HEK293 (cell line): Measurements from ENCODE around the gene BPHL.

ENCODE experiments used
- BCL11A ChIP-seq: fragments of 450-650 bp; formaldehyde crosslinking; IDR thresholded peaks from 2 replicates; pipeline ENCODE4 v1.5.1; 2016; ENCODE audit warnings: low read depth, missing biosample characterization, missing genetic modification characterization
- HOXC10 ChIP-seq: sonication (generic); formaldehyde crosslinking; IDR thresholded peaks from 2 replicates; pipeline ENCODE4 v1.8.1; 2023; ENCODE audit warnings: mild to moderate bottlenecking, missing genetic modification reagents
- KLF10 ChIP-seq: fragments of 450-650 bp; IDR thresholded peaks from 2 replicates; pipeline ENCODE4 v1.5.1; 2018; ENCODE audit warnings: missing biosample characterization, mild to moderate bottlenecking, missing genetic modification characterization
- KLF8 ChIP-seq: fragments of 450-650 bp; formaldehyde crosslinking; IDR thresholded peaks from 2 replicates; pipeline ENCODE4 v1.5.1; 2016; ENCODE audit warnings: missing biosample characterization, missing genetic modification characterization
- PRDM6 ChIP-seq: fragments of 450-650 bp; formaldehyde crosslinking; IDR thresholded peaks from 2 replicates; pipeline ENCODE4 v1.5.1; 2017; ENCODE audit warnings: missing biosample characterization, missing genetic modification characterization
- YY1 ChIP-seq: fragments of 450-650 bp; formaldehyde crosslinking; IDR thresholded peaks from 2 replicates; pipeline ENCODE4 v1.5.1; 2018; ENCODE audit warnings: missing biosample characterization, missing genetic modification characterization
- YY2 ChIP-seq: fragments of 450-650 bp; formaldehyde crosslinking; IDR thresholded peaks from 2 replicates; pipeline ENCODE4 v1.5.1; 2016; ENCODE audit warnings: missing biosample characterization, missing genetic modification characterization
- ZBTB11 ChIP-seq: fragments of 450-650 bp; formaldehyde crosslinking; conservative IDR thresholded peaks from 2 replicates; pipeline ENCODE4 v1.5.1; 2016; ENCODE audit warnings: low read depth, missing biosample characterization, missing genetic modification characterization
- ZBTB8A ChIP-seq: fragments of 450-650 bp; formaldehyde crosslinking; IDR thresholded peaks from 2 replicates; pipeline ENCODE4 v1.5.1; 2016; ENCODE audit warnings: missing biosample characterization, missing genetic modification characterization
- ZNF10 ChIP-seq: fragments of 450-650 bp; formaldehyde crosslinking; IDR thresholded peaks from 2 replicates; pipeline ENCODE4 v1.5.1; 2017; ENCODE audit warnings: missing biosample characterization, missing genetic modification characterization
- ZNF24 ChIP-seq: fragments of 450-650 bp; formaldehyde crosslinking; IDR thresholded peaks from 2 replicates; pipeline ENCODE4 v1.5.1; 2016; ENCODE audit warnings: missing biosample characterization, missing genetic modification characterization
- ZNF362 ChIP-seq: fragments of 450-650 bp; formaldehyde crosslinking; IDR thresholded peaks from 2 replicates; pipeline ENCODE4 v1.5.1; 2016; ENCODE audit warnings: missing biosample characterization, missing genetic modification characterization
- ZNF394 ChIP-seq: fragments of 450-650 bp; formaldehyde crosslinking; IDR thresholded peaks from 2 replicates; pipeline ENCODE4 v1.5.1; 2016; ENCODE audit warnings: missing biosample characterization, missing genetic modification characterization, mild to moderate bottlenecking, moderate library complexity, borderline replicate concordance
- ZNF398 ChIP-seq: fragments of 450-650 bp; formaldehyde crosslinking; IDR thresholded peaks from 2 replicates; pipeline ENCODE4 v1.5.1; 2017; ENCODE audit warnings: missing biosample characterization, missing genetic modification characterization
- ZNF423 ChIP-seq: fragments of 450-650 bp; formaldehyde crosslinking; IDR thresholded peaks from 2 replicates; pipeline ENCODE4 v1.5.1; 2016; ENCODE audit warnings: missing biosample characterization, missing genetic modification characterization
- ZNF449 ChIP-seq: fragments of 450-650 bp; formaldehyde crosslinking; IDR thresholded peaks from 2 replicates; pipeline ENCODE4 v1.5.1; 2017; ENCODE audit warnings: missing biosample characterization, mild to moderate bottlenecking, missing genetic modification characterization, moderate library complexity
- ZNF544 ChIP-seq: fragments of 450-650 bp; formaldehyde crosslinking; IDR thresholded peaks from 2 replicates; pipeline ENCODE4 v1.5.0; 2017; ENCODE audit warnings: missing biosample characterization, missing genetic modification characterization
- ZNF548 ChIP-seq: fragments of 450-650 bp; formaldehyde crosslinking; IDR thresholded peaks from 2 replicates; pipeline ENCODE4 v1.5.1; 2016; ENCODE audit warnings: missing biosample characterization, missing genetic modification characterization
- ZNF560 ChIP-seq: fragments of 450-650 bp; formaldehyde crosslinking; IDR thresholded peaks from 2 replicates; pipeline ENCODE4 v1.5.1; 2017; ENCODE audit warnings: missing biosample characterization, missing genetic modification characterization, borderline replicate concordance
- ZNF626 ChIP-seq: fragments of 450-650 bp; sonication (Bioruptor Pico); formaldehyde crosslinking; IDR thresholded peaks from 2 replicates; pipeline ENCODE4 v1.5.1; 2018; ENCODE audit warnings: missing biosample characterization, missing genetic modification characterization, inconsistent platforms
- ZNF639 ChIP-seq: fragments of 450-650 bp; formaldehyde crosslinking; IDR thresholded peaks from 2 replicates; pipeline ENCODE4 v1.5.1; 2016; ENCODE audit warnings: missing biosample characterization, missing genetic modification characterization
- ZNF654 ChIP-seq: fragments of 450-650 bp; formaldehyde crosslinking; IDR thresholded peaks from 2 replicates; pipeline ENCODE4 v1.5.1; 2016; ENCODE audit warnings: low read depth, missing biosample characterization, missing genetic modification characterization
- ZNF768 ChIP-seq: fragments of 450-650 bp; formaldehyde crosslinking; IDR thresholded peaks from 2 replicates; pipeline ENCODE4 v1.5.1; 2018; ENCODE audit warnings: missing biosample characterization, mild to moderate bottlenecking, missing genetic modification characterization
- ZNF776 ChIP-seq: fragments of 450-650 bp; formaldehyde crosslinking; IDR thresholded peaks from 2 replicates; pipeline ENCODE4 v1.5.0; 2017; ENCODE audit warnings: missing biosample characterization, missing genetic modification characterization, borderline replicate concordance
- ZNF837 ChIP-seq: fragments of 450-650 bp; formaldehyde crosslinking; IDR thresholded peaks from 2 replicates; pipeline ENCODE4 v1.5.1; 2016; ENCODE audit warnings: missing biosample characterization, missing genetic modification characterization
- ZSCAN4 ChIP-seq: fragments of 450-650 bp; formaldehyde crosslinking; IDR thresholded peaks from 2 replicates; pipeline ENCODE4 v1.5.1; 2017; ENCODE audit warnings: missing biosample characterization, missing genetic modification characterization

Gene BPHL

GRCh38 chr6:3118353-3119039 lies at the start of gene BPHL (continued):
- TF ChIP-seq ZNF398 (no peak), YY2 (no peak), ZBTB8A (tag by site-specific recombination) (peak; percentile 67), ZNF10 (tag by site-specific recombination) (no peak), ZSCAN4 (no peak), ZNF548 (tag by site-specific recombination) (no peak), KLF10 (tag by site-specific recombination) (peak; percentile 39; the same call in 1 of the 2 replicates), ZNF654 (tag by site-specific recombination) (no peak), ZNF24 (tag by site-specific recombination) (no peak), BCL11A (tag by site-specific recombination) (no peak), PRDM6 (no peak), ZNF544 (tag by site-specific recombination) (no peak), ZNF423 (tag by site-specific recombination) (no peak), ZNF362 (tag by site-specific recombination) (no peak), ZNF768 (no peak), ZNF560 (no peak), KLF8 (tag by site-specific recombination) (peak; percentile 100), ZNF394 (tag by site-specific recombination) (peak; percentile 19; the same call in 1 of the 2 replicates), ZNF449 (tag by site-specific recombination) (no peak), ZNF626 (tag by site-specific recombination) (no peak), HOXC10 (CRISPR knock-in tag) (0 out of 2 replicates have a peak, but pooled peaks have one; percentile 86), ZNF776 (no peak), ZNF639 (tag by site-specific recombination) (no peak), ZNF837 (no peak), ZBTB11 (tag by site-specific recombination) (no peak; the same call in 1 of the 2 replicates), YY1 (tag by site-specific recombination) (peak; percentile 50)
- TF ChIP-seq, all 188 proteins: peak for 39
